K562 (cell line): ENCODE data around the gene MINK1. TPM values are rescaled to one million over a fixed set of nuclear protein-coding genes. Genes with fewer than 3 reads are reported as not detected.

ENCODE experiments used
- CBFA2T2 ChIP-seq: fragments of 450-650 bp; conservative IDR thresholded peaks from 2 replicates; pipeline ENCODE4 v1.6.1; 2017; ENCODE audit warnings: mild to moderate bottlenecking
- CCNT2 ChIP-seq: IDR thresholded peaks from 2 replicates; pipeline ENCODE4 v1.6.1; 2011; ENCODE audit warnings: borderline replicate concordance, low read depth, mild to moderate bottlenecking, moderate library complexity, mixed read lengths, low read length; ENCODE audit not compliant: insufficient read length; ENCODE audit errors: extremely low read depth
- CEBPG ChIP-seq, 3 experiments: fragments of 200-800 bp in 1 of 3; sonication (Bioruptor generic) in 1 of 3; sonication (generic) in 1 of 3; formaldehyde crosslinking in 1 of 3; IDR thresholded peaks in 2 of 3; conservative IDR thresholded peaks in 1 of 3; 2 replicates each; pipeline versions ENCODE4 v1.6.1 to v1.8.0; 2016 to 2022; ENCODE audit warnings: missing compliant biosample characterization in 2 of 3, missing genetic modification characterization in 2 of 3, mild to moderate bottlenecking in 1 of 3, missing genetic modification reagents in 1 of 3
- DACH1 ChIP-seq: fragments of 450-650 bp; IDR thresholded peaks from 2 replicates; pipeline ENCODE4 v1.6.1; 2018; ENCODE audit not compliant: partially characterized antibody
- DPF2 ChIP-seq: fragments of 450-650 bp; IDR thresholded peaks from 2 replicates; pipeline ENCODE4 v1.6.1; 2016
- ETV5 ChIP-seq: sonication (generic); formaldehyde crosslinking; IDR thresholded peaks from 2 replicates; pipeline ENCODE4 v1.4.0; 2020; ENCODE audit warnings: low read depth, mild to moderate bottlenecking, missing genetic modification reagents
- MEF2A ChIP-seq: IDR thresholded peaks from 2 replicates; pipeline ENCODE4 v1.6.1; 2011; ENCODE audit warnings: low read depth, mild to moderate bottlenecking, low read length, moderate library complexity; ENCODE audit not compliant: control insufficient read depth
- MNT ChIP-seq, 2 experiments: fragments of 450-650 bp; conservative IDR thresholded peaks; 2 replicates each; pipeline ENCODE4 v1.6.1; 2017; ENCODE audit warnings: mild to moderate bottlenecking in 2 of 2, moderate library complexity in 2 of 2
- NCOA4 ChIP-seq: fragments of 450-650 bp; IDR thresholded peaks from 2 replicates; pipeline ENCODE4 v1.6.1; 2018; ENCODE audit warnings: mild to moderate bottlenecking; ENCODE audit not compliant: partially characterized antibody
- PHF20 ChIP-seq: fragments of 450-650 bp; IDR thresholded peaks from 2 replicates; pipeline ENCODE4 v1.6.1; 2018; ENCODE audit not compliant: partially characterized antibody
- PYGO2 ChIP-seq: fragments of 450-650 bp; IDR thresholded peaks from 2 replicates; pipeline ENCODE4 v1.6.1; 2016; ENCODE audit warnings: mild to moderate bottlenecking, missing genetic modification characterization, moderate library complexity, missing compliant biosample characterization
- RBM14 ChIP-seq: fragments of 200-400 bp; formaldehyde crosslinking; IDR thresholded peaks from 2 replicates; pipeline ENCODE4 v1.6.1; 2018; ENCODE audit warnings: low read depth, mild to moderate bottlenecking, low read length, moderate library complexity, borderline replicate concordance; ENCODE audit not compliant: insufficient read depth
- SFPQ ChIP-seq: fragments of 200-400 bp; formaldehyde crosslinking; IDR thresholded peaks from 2 replicates; pipeline ENCODE4 v1.6.1; 2017; ENCODE audit warnings: mild to moderate bottlenecking, low read depth, low read length, moderate library complexity
- SUPT5H ChIP-seq: fragments of 450-650 bp; IDR thresholded peaks from 2 replicates; pipeline ENCODE4 v1.6.1; 2016
- TBL1XR1 ChIP-seq, 2 experiments: IDR thresholded peaks; 2 replicates each; pipeline ENCODE4 v1.6.1; 2012; ENCODE audit warnings: improper control_type of control experiment in 2 of 2, low read length in 2 of 2, mild to moderate bottlenecking in 1 of 2
- TBP ChIP-seq: optimal IDR thresholded peaks from 2 replicates; pipeline ENCODE3; 2011; ENCODE audit warnings: low read depth, low read length, improper control_type of control experiment
- U2AF1 ChIP-seq: fragments of 200-400 bp; formaldehyde crosslinking; optimal IDR thresholded peaks from 2 replicates; pipeline ENCODE3; 2017; ENCODE audit warnings: mild to moderate bottlenecking, low read depth, low read length, moderate library complexity
- VEZF1 ChIP-seq: fragments of 200-800 bp; sonication (Bioruptor generic); IDR thresholded peaks from 2 replicates; pipeline ENCODE4 v1.6.1; 2017; ENCODE audit warnings: missing genetic modification characterization, missing compliant biosample characterization
- ZNF263 ChIP-seq: sonication (generic); formaldehyde crosslinking; IDR thresholded peaks from 2 replicates; pipeline ENCODE4 v1.8.0; 2022; ENCODE audit warnings: mild to moderate bottlenecking, missing genetic modification reagents, borderline replicate concordance
- ZNF3 ChIP-seq: fragments of 250-450 bp; sonication (Bioruptor Pico); IDR thresholded peaks from 2 replicates; pipeline ENCODE4 v1.5.0; 2021; ENCODE audit warnings: mild to moderate bottlenecking, moderate library complexity
- ZNF449 ChIP-seq: fragments of 250-450 bp; sonication (Bioruptor Pico); IDR thresholded peaks from 2 replicates; pipeline ENCODE4 v1.8.0; 2022; ENCODE audit warnings: moderate library complexity, mild to moderate bottlenecking, inconsistent platforms
- polyA plus RNA-seq, 8 experiments: library from polyadenylated mRNA; depleted of rRNA in 4 of 8; stranded (reverse) in 5 of 8; unstranded in 3 of 8; fragments of >200 nt; fragmentation: Nextera tagmentation in 2 of 8; fragmentation: Illumina TruSeq in 1 of 8; extraction: Ambion mirVana in 2 of 8; extraction: Trizol in 1 of 8; gene quantifications; 2 replicates each; pipeline versions ENCODE4 v1.2.1 to v1.2.3, GENCODE V29; 2011 to 2014; ENCODE audit warnings: inconsistent platforms in 1 of 8, missing spikeins in 1 of 8
- total RNA-seq, 7 experiments: library from RNA; depleted of rRNA in 6 of 7; stranded (reverse); fragments of >200 nt in 6 of 7; fragmentation: Illumina TruSeq in 2 of 7; extraction: Trizol in 2 of 7; gene quantifications; 2 replicates each; pipeline versions ENCODE4 v1.2.1 to v1.2.3, GENCODE V29; 2011 to 2021; ENCODE audit warnings: low replicate concordance in 1 of 7

Gene MINK1
- total and polyA plus RNA-seq, 9 of the 15 experiments (the other 6 are each of a cell fraction or from before 2014, with no cell fraction given): 0.11 to 54.2 (median 14.9) TPM

GRCh38 chr17:4945176-4945943 is 112.2 kb downstream of the MINK1 start (continued):
- TF ChIP-seq MNT (conservative IDR thresholded peaks at IDR 0.05): peak in 1 of 2 experiments; percentile 43; a peak in 1 of 4 replicates
- TF ChIP-seq ETV5: no peak
- TF ChIP-seq PHF20: no peak
- no peak for TF ChIP-seq U2AF1
- TF ChIP-seq CEBPG (CRISPR knock-in tag; IDR thresholded peaks at IDR 0.05): peak; percentile 10; the same call in 1 of the 2 replicates
- no peak for TF ChIP-seq CEBPG (tag; conservative IDR thresholded peaks at IDR 0.05 in 1 of 2, IDR thresholded peaks at IDR 0.05 in 1 of 2)
- no peak for TF ChIP-seq CBFA2T2
- TF ChIP-seq CCNT2: peak; percentile 67
- TF ChIP-seq ZNF263 (CRISPR knock-in tag): no peak
- no peak for TF ChIP-seq DACH1
- TF ChIP-seq ZNF3 (CRISPR knock-in tag): no peak
- TF ChIP-seq RBM14: no peak
- no peak for TF ChIP-seq NCOA4
- peak; percentile 77 for TF ChIP-seq VEZF1
- TF ChIP-seq PYGO2: no peak
- TF ChIP-seq ZNF449 (CRISPR knock-in tag): no peak
- TF ChIP-seq TBL1XR1 (IDR thresholded peaks at IDR 0.05; ENCODE audit: low read length in 2 of 2): peak in 1 of 2 experiments; percentile 22; a peak in 1 of 4 replicates
- peak; percentile 59 for TF ChIP-seq SUPT5H
- no peak for TF ChIP-seq MEF2A
- peak; percentile 68 for TF ChIP-seq DPF2
- TF ChIP-seq SFPQ: no peak
- no peak for TF ChIP-seq TBP
